Gastroesophageal sphincter (tissue), 4 donors: ENCODE results near the gene RAET1L. TPM values are rescaled to one million over a fixed set of nuclear protein-coding genes. Genes with fewer than 3 reads are reported as not detected.
"Not testable (repeated sequence)": the region's sequence is repeated elsewhere in the genome, so short reads cannot be mapped to it uniquely, and the experiment has no call there.

Experiments
- ATAC-seq: fragments of 150-250 bp; one replicate; pipeline ENCODE4 v1.9.1; 2016; ENCODE audit warnings: mild to moderate bottlenecking, moderate library complexity
- H3K27ac ChIP-seq, 4 donors: fragments of 200-600 bp; sonication (generic) in 3 of 4; 1 replicate in 3 of 4; 2 replicates in 1 of 4; pipeline ENCODE4 v1.5.1; 2016 to 2019
- H3K27me3 ChIP-seq: fragments of 200-600 bp; sonication (generic); one replicate; pipeline ENCODE4 v1.5.1; 2019
- H3K36me3 ChIP-seq, 2 donors: fragments of 200-600 bp; sonication (generic); one replicate each; pipeline ENCODE4 v1.5.1; 2019; ENCODE audit warnings: control low read depth in 1 of 2
- H3K4me1 ChIP-seq, 3 donors: fragments of 200-600 bp; sonication (generic); 1 replicate in 2 of 3; 2 replicates in 1 of 3; pipeline ENCODE4 v1.5.1; 2016 to 2019; ENCODE audit warnings: control low read depth in 2 of 3
- H3K4me3 ChIP-seq, 2 donors: fragments of 200-600 bp; sonication (generic); one replicate each; pipeline ENCODE4 v1.5.1; 2019; ENCODE audit warnings: mild to moderate bottlenecking in 1 of 2, moderate library complexity in 1 of 2
- H3K9me3 ChIP-seq, 3 donors: fragments of 200-600 bp; sonication (generic); one replicate each; pipeline ENCODE4 v1.5.1; 2017 to 2019; ENCODE audit warnings: control low read depth in 2 of 3
- CTCF ChIP-seq, 4 experiments: fragments of 200-600 bp in 2 of 4; fragments of 450-650 bp in 2 of 4; sonication (generic) in 1 of 4; IDR thresholded peaks; one replicate each; pipeline ENCODE4 v1.5.1; 2017 to 2019; ENCODE audit warnings: antibody characterized with exemption in 4 of 4, mild to moderate bottlenecking in 2 of 4, moderate library complexity in 2 of 4
- EP300 ChIP-seq: sonication (generic); formaldehyde crosslinking; IDR thresholded peaks from one replicate; pipeline ENCODE4 v1.6.1; 2017; ENCODE audit warnings: antibody characterized with exemption, mild to moderate bottlenecking
- POLR2A ChIP-seq, 2 donors: fragments of 450-650 bp; IDR thresholded peaks; one replicate each; pipeline ENCODE4 v1.6.1; 2017; ENCODE audit warnings: antibody characterized with exemption in 2 of 2, mild to moderate bottlenecking in 2 of 2, moderate library complexity in 1 of 2
- POLR2AphosphoS5 ChIP-seq: sonication (generic); formaldehyde crosslinking; IDR thresholded peaks from one replicate; pipeline ENCODE4 v1.6.1; 2017; ENCODE audit warnings: antibody characterized with exemption
- WGBS, 2 donors: methylation state at CpG; one replicate each; pipeline ENCODE4 v1.1.5; 2018; ENCODE audit warnings: low coverage in 1 of 2; 5-methylcytosine and 5-hydroxymethylcytosine counted together
- total RNA-seq, 4 donors: library from RNA; depleted of rRNA; stranded (reverse); fragments of >200 nt; gene quantifications; one replicate each; pipeline ENCODE4 v1.1.0, GENCODE V29; 2016

RAET1L gene
- total RNA-seq, 4 donors from 2014 or later: 0.23 to 0.62 TPM; not detected in 2

- TF ChIP-seq POLR2AphosphoS5 (no peak), EP300 (no peak), POLR2A (IDR thresholded peaks at IDR 0.05) (no peak), CTCF (IDR thresholded peaks at IDR 0.05) (no peak)
- Histone ChIP-seq H3K27ac (no peak overlapping the region), H3K4me1 (peaks cover 0 to 4% (median 2%) of the 10 kb centered on the region in 3 donors), H3K27me3 (peaks cover 100% of the 10 kb centered on the region), H3K9me3 (no peaks in the 10 kb centered on the region), H3K4me3 (no peak overlapping the region), H3K36me3 (no peaks in the 10 kb centered on the region)
- ATAC-seq: no peak
- 60% methylated on average over 1 of the region's 7 CpGs; no CpG with 5 or more reads in 1 of the 2 donors for WGBS, 2 donors
Observed at GRCh38 chr6:149995971-149996370, 29.4 kb downstream of the RAET1L start.

GRCh38 chr6:149995235-149995750 is 30.0 kb downstream of the RAET1L start:
- H3K27me3 ChIP-seq: peaks cover 100% of the 10 kb centered on the region

GRCh38 chr6:149991838-149992237 is 33.5 kb downstream of the RAET1L start:
- peaks cover 100% of the 10 kb centered on the region for H3K27me3 ChIP-seq
- WGBS, 2 donors: 32 to 38% methylated on average over 2 to 4 of the region's 4 CpGs
- no peak overlapping the region for H3K27ac ChIP-seq
- peaks cover 0 to 26% (median 0%) of the 10 kb centered on the region in 3 donors for H3K9me3 ChIP-seq
- H3K4me1 ChIP-seq: peaks cover 0 to 21% (median 15%) of the 10 kb centered on the region in 3 donors
- no peak overlapping the region for H3K4me3 ChIP-seq
- no peak for ATAC-seq
- TF ChIP-seq POLR2A (IDR thresholded peaks at IDR 0.05) (no peak), CTCF (IDR thresholded peaks at IDR 0.05) (no peak), POLR2AphosphoS5 (no peak), EP300 (no peak)
- no peaks in the 10 kb centered on the region for H3K36me3 ChIP-seq

More at GRCh38 chr6:149995235-149995750, 30.0 kb downstream of the RAET1L start:
- no peak for ATAC-seq
- H3K4me1 ChIP-seq: peaks cover 0 to 11% (median 9%) of the 10 kb centered on the region in 3 donors
- 52 to 90% methylated on average over 2 to 3 of the region's 6 CpGs for WGBS, 2 donors
- no peak overlapping the region for H3K4me3 ChIP-seq
- no peak overlapping the region for H3K27ac ChIP-seq
- TF ChIP-seq EP300 (no peak), POLR2AphosphoS5 (no peak), CTCF (IDR thresholded peaks at IDR 0.05) (no peak), POLR2A (IDR thresholded peaks at IDR 0.05) (no peak)
- no peaks in the 10 kb centered on the region for H3K36me3 ChIP-seq
- no peaks in the 10 kb centered on the region for H3K9me3 ChIP-seq

GRCh38 chr6:149991472-149991795 is 33.9 kb downstream of the RAET1L start:
- H3K4me1 ChIP-seq: peaks cover 0 to 21% (median 15%) of the 10 kb centered on the region in 3 donors
- not testable (repeated sequence) for H3K4me3 ChIP-seq, ATAC-seq, H3K27ac ChIP-seq, H3K36me3 ChIP-seq
- peaks cover 100% of the 10 kb centered on the region for H3K27me3 ChIP-seq
- H3K9me3 ChIP-seq: peaks cover 0 to 26% (median 0%) of the 10 kb centered on the region in 3 donors
- 0% methylated on average over 2 to 5 of the region's 7 CpGs for WGBS, 2 donors

GRCh38 chr6:149990661-149991471 is 34.5 kb downstream of the RAET1L start:
- Histone ChIP-seq H3K9me3 (peaks cover 0 to 26% (median 0%) of the 10 kb centered on the region in 3 donors), H3K36me3 (no peaks in the 10 kb centered on the region), H3K27ac (no peak overlapping the region), H3K27me3 (peaks cover 100% of the 10 kb centered on the region), H3K4me3 (peak overlapping the region in 1 of 2 donors; percentile 34), H3K4me1 (peaks cover 0 to 21% (median 15%) of the 10 kb centered on the region in 3 donors)
- WGBS, 2 donors: 0 to 4% methylated on average over 1 to 18 of the region's 49 CpGs
- ATAC-seq: no peak
- TF ChIP-seq POLR2A (IDR thresholded peaks at IDR 0.05): no peak
- no peak for TF ChIP-seq CTCF (IDR thresholded peaks at IDR 0.05)
- TF ChIP-seq EP300: no peak
- no peak for TF ChIP-seq POLR2AphosphoS5
